NB4 (cell line): ENCODE results near the gene MAP2K6.

ENCODE experiments used
- CTCF ChIP-seq: IDR thresholded peaks from one replicate; pipeline ENCODE4 v1.5.1; 2012; ENCODE audit warnings: low read depth, low read length
- MYC ChIP-seq: IDR thresholded peaks from 2 replicates; pipeline ENCODE4 v1.6.1; 2011; ENCODE audit warnings: low read depth, low read length

- TF ChIP-seq CTCF: no peak
- TF ChIP-seq MYC: no peak
Measured at GRCh38 chr17:69581061-69581961, 166.8 kb downstream of the MAP2K6 start.
